Vagina (tissue), 2 donors: ENCODE results near the gene MSL3B.

Experiments
- CTCF ChIP-seq, 3 experiments: fragments of 450-650 bp in 2 of 3; fragments of 200-600 bp in 1 of 3; sonication (generic) in 1 of 3; IDR thresholded peaks; one replicate each; pipeline ENCODE4 v1.5.1; 2017 to 2019; ENCODE audit warnings: antibody characterized with exemption in 3 of 3, mild to moderate bottlenecking in 2 of 3, moderate library complexity in 2 of 3
- POLR2A ChIP-seq, 2 donors: fragments of 450-650 bp; IDR thresholded peaks; one replicate each; pipeline ENCODE4 v1.6.1; 2017; ENCODE audit warnings: antibody characterized with exemption in 2 of 2, mild to moderate bottlenecking in 2 of 2, moderate library complexity in 2 of 2

GRCh38 chr2:233832414-233832813 is 35.8 kb downstream of the MSL3B start:
- TF ChIP-seq CTCF (IDR thresholded peaks at IDR 0.05) (no peak), POLR2A (IDR thresholded peaks at IDR 0.05) (no peak)
